Hepatocyte (in vitro differentiated cells): ENCODE results near the gene GRAMD1A.

Source experiments
- CTCF ChIP-seq: fragments of 200-600 bp; sonication (generic); IDR thresholded peaks from 2 replicates; pipeline ENCODE4 v1.5.1; 2016; ENCODE audit warnings: antibody characterized with exemption, mild to moderate bottlenecking; ENCODE audit not compliant: poor library complexity
- EZH2 ChIP-seq: fragments of 200-600 bp; sonication (generic); IDR thresholded peaks from 2 replicates; pipeline ENCODE4 v1.6.1; 2016; ENCODE audit warnings: antibody characterized with exemption, mild to moderate bottlenecking, borderline replicate concordance

GRCh38 chr19:34975056-34975455 is 25.1 kb upstream of the GRAMD1A start:
- TF ChIP-seq CTCF = no peak
- TF ChIP-seq EZH2 = no peak
